Skin epidermis (tissue), 12 donors: ENCODE results near the gene USP13.

Experiments used
- H3K27ac ChIP-seq, 21 experiments: fragments of 200-600 bp; sonication (generic) in 11 of 21; one replicate each; pipeline ENCODE4 v1.5.0; 2020; ENCODE audit warnings: mild to moderate bottlenecking in 3 of 21, inconsistent platforms in 2 of 21, moderate library complexity in 2 of 21
- H3K4me3 ChIP-seq, 7 experiments: fragments of 200-600 bp; sonication (generic) in 2 of 7; one replicate each; pipeline ENCODE4 v1.5.0; 2020; ENCODE audit warnings: inconsistent platforms in 2 of 7, mild to moderate bottlenecking in 2 of 7, moderate library complexity in 1 of 7

USP13 gene

DNA sequence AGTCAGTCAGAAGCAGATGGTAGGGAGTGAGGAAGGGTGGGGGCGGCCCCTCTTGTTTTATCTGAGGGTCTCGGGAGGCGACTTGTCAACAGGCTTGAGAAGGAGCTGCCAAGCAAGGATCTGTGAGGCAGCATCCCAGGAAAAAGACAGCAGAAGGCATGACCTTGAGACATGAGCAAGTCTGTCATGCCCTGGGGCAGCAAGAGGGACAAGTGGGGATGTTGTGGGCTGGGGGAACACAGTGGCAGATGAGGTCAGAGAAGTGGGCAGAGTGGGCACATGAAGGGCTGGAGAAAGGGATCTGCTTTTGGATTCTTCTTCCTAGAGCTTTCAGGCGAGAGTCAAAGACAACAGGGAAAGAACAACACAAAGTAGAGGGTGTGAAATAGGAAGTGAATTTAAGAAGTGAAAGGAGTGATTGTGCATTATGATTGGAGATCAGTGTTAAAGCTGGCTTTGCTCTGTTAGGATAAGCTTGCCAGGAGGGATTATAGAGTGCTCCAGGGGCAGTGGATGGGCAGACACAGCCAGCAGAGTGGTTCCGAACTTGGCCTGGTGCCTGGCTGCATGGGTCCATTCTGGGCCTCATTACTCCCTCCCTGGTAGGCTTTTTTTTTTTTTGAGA, 73.3 kb downstream of the USP13 start:
- H3K4me3 ChIP-seq: no peak overlapping the region
- no peak overlapping the region for H3K27ac ChIP-seq

DNA sequence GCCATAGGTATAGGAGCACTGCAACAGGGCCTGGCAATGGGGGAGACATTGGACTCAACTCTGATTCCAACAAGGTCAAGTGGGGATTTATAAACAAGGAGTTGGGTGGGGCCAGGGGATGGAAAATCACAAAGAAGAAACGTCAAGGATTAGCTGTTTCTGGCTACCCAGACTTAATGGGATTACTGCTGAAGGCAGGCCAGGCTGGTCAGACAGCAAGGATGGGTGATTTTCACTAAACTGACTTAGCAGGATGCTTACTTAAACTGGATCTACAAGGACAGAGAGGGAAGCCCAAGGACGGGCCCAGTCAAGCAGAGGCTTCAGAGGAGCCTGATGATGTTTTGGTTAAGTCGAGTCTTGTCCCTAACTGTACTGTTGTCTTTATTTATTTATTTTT, 76.2 kb downstream of the USP13 start:
- Histone ChIP-seq H3K27ac (no peak overlapping the region), H3K4me3 (no peak overlapping the region)

DNA sequence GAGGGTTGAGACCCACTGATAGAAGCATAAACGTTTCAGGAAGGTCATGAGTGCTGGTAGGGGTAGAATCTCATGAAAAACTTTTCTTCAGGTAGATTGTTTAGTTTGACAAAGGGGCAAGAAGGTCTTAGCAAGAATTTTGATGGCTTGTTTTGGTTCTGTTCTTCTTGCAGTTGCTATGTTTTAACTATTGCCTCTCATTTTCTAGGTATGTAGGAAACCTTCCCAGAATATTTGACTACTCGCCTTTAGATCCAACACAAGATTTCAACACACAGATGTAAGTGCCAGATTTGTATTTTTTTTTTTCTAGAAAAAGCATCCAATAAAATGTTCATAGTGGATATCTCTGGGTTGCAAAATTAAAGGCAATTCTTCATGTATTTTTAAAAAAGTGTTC, 77.1 kb downstream of the USP13 start:
- Histone ChIP-seq H3K27ac (no peak overlapping the region), H3K4me3 (no peak overlapping the region)

GRCh38 chr3:179730506-179730905, 77.7 kb downstream of the USP13 start:
- no peak overlapping the region for H3K4me3 ChIP-seq
- H3K27ac ChIP-seq: no peak overlapping the region

DNA sequence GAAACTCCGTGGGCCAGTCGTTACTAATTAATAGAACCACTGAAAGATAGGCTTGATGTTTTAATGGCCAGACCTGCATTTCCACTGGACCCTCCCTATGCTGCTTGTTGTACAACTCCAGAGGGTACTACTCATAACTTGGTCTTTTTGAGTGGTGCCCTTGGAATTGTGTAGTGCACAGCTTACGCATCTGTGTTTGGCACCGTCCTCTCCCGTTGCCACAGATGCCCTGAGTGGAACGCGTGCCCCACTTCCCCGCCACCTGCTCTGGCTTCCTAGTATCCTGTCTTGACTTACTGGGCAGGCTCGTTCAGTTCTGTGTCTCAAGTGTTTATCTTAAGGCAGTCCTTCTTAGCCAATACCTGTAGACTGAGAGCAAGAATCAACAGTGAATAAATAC, 78.7 kb downstream of the USP13 start:
- H3K27ac ChIP-seq: no peak overlapping the region
- H3K4me3 ChIP-seq: no peak overlapping the region

DNA sequence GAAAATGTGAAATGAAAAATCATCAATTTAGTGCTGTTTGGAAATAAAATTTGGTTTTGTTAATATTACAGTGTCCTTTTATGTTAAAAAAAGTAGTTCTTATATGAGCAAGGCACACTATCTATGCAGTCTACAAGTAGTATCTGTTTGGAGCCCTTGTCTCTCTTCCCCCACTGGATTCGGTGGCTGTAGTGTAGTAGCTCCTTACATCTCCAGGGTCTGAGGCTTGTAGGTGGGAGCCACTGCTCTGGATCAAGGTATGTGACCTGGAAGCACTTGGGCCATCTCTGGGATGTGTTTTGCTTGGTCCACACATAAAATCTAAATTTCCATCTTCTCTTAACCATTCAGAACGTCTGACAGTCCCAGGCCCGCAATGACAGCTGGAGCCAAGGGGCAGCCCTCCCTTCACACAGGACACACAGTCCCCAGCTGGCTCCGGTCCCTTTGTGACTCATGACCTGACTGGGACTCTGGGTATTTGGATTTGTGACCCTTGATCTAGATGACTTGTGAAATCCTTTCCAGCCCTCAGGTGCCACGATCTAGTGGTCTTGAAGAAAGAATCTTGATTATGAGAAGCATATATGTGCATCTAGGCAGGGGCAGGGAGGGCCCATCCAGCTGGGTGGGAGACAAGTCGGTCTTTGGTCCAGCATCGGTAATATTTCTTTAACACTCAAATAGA, 80.0 kb downstream of the USP13 start:
- H3K4me3 ChIP-seq: no peak overlapping the region
- H3K27ac ChIP-seq: no peak overlapping the region

DNA sequence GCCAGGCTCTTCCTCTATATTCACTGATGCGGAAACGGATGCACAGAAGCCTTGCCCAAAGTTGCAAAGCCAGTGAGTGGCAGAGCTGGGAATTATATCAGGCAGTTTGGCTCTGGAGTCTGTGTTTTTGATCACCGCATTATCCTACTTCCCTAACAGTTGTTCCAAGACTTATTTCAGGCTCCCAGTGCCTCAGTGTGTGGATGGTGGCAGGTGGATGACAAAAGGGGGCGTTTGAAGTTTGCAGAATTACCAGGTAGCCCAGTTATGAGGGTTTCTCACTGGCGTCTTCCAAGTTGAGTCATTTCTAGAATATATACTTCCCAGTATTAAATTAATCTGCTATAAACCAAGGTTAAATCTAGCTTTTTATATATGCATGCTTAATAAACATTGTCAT, 81.0 kb downstream of the USP13 start:
- no peak overlapping the region for H3K4me3 ChIP-seq
- no peak overlapping the region for H3K27ac ChIP-seq

- H3K27ac ChIP-seq: no peak overlapping the region
- H3K4me3 ChIP-seq: no peak overlapping the region
Measured at GRCh38 chr3:179734497-179735281, 81.8 kb downstream of the USP13 start.

DNA sequence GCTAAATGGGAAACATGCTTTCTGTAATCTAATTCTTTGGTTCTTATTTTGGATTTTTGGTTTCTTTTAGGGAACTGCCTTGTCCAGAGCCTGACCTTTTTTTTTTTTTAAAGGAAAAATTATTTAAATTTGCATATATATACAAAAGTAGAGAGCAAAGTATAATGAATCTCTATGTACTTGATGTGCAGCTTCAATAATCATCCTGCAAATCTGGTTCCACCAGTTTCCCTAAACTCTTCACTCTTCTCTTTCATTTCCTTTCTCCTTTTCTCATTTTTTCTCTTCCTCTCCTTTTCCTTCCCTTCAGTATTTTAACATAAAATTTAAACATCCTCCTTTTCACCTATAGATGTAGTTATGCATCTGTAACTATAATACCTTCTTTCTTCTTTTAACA, 82.5 kb downstream of the USP13 start:
- H3K4me3 ChIP-seq: no peak overlapping the region
- H3K27ac ChIP-seq: no peak overlapping the region

DNA sequence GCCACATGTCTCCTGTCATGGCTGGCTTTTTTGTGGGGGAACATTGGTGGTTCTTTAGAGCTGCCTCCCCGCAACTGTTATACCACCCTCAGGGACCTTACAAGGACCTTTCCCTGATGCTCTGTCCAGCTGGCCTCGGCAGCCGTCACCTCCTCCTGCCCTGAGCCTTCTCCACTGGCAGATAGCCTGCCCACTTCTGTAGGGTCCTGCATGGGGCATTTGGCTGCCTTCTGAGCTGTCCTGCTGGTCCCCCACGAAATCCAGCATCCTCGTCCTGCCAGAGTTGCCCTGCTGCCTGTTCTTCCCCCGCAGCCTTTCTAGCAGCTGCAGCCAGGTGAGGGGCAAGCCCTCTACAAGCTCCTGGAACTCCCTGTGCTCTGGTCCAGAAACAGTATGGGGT, 86.2 kb downstream of the USP13 start:
- no peak overlapping the region for H3K4me3 ChIP-seq
- H3K27ac ChIP-seq: no peak overlapping the region

DNA sequence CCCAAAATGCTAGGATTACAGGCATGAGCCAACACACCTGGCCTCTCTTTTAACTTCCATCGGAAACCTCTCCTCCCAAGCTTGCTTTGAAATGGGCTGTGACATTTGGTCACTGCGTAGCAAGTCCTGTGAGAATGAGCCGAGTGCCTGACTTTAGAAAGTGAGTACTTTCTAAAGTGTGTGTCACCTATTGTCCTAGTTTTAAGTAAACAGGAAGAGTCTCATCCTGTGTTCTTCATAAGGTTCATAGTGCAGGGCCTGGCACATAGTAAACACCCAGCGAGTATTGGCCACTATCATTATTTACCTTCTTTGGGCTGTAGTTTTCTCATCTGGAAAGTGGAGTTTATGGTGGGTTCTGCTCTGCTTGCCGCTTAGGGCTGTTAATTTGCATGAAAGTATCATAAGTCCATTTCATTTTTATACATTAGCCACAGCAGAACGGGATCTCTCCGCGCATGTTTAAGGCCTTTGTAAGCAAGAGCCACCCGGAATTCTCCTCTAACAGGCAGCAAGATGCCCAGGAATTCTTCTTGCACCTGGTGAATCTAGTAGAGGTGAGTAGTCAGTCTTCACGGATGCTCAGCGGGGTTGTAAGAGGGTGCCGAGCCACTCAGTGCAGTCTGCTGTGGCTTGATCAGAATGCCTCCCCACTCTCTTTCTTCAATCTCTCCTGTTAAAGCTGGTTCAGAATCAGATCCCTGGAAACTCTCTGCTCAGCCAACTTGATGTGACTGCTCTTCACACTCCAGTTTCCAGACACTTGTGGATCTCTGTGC, 87.2 kb downstream of the USP13 start:
- H3K27ac ChIP-seq: no peak overlapping the region

DNA sequence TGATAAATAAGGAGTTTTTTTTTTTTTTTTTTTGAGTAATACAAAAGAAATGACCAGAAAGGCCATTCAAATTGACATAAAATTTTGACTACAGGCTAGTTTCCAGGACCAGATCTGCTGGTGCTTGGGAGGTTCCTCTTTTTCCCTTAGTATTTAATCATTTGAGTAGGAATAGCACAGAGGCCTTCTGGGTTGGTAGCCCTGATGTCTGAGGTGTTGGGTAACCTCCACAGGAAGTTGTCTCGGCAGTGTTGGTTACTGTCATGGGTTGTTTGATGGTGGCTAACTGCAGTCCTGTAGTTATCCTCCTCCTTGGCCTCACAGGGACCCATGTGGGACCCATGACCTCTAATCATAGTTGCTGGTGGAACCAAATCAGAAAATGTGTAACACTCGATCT, 91.1 kb downstream of the USP13 start:
- no peak overlapping the region for H3K4me3 ChIP-seq
- H3K27ac ChIP-seq: no peak overlapping the region

More for the DNA sequence above, 87.2 kb downstream of the USP13 start:
- no peak overlapping the region for H3K4me3 ChIP-seq

- Histone ChIP-seq H3K4me3 (no peak overlapping the region), H3K27ac (no peak overlapping the region)
Measured at GRCh38 chr3:179744667-179745066, 91.8 kb downstream of the USP13 start.

DNA sequence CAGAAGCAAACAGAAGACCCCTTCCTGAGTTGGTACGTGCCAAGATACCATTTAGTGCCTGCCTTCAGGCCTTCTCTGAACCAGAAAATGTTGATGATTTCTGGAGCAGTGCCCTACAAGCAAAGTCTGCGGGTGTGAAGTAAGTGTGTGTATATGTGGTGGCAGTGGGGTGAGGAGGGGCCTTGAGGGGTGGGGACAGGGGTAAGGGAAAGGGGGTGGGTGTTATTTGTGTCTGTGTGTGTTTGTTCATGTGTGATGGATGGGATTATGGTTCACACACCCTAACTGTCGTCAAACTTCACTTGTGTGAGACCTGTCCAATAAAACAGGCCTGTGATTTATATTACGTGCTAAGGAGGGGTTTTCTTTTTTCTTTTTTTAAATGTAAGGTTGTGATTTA, 92.2 kb downstream of the USP13 start:
- H3K4me3 ChIP-seq: no peak overlapping the region
- no peak overlapping the region for H3K27ac ChIP-seq

DNA sequence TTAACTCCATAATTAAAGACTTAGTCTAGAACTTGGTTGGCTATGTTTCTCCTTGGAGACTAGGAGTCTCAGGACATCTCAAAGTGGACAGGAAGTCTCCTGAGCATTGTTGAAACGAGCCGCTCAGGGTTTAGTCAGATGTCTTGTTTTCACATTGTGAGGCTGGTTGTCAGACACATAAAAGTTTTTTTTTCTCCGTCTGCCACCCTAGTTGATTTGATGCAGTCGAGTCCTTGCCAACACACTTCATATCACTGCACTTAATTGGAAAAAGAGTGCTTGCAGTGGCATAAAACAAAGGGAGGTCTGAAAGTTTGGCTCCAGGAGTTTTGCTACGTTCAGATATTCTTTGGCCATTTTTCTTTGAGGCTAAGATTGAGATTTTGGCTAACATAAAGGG, 92.9 kb downstream of the USP13 start:
- Histone ChIP-seq H3K27ac (no peak overlapping the region), H3K4me3 (no peak overlapping the region)

- no peak overlapping the region for H3K4me3 ChIP-seq
- no peak overlapping the region for H3K27ac ChIP-seq
Measured at GRCh38 chr3:179750720-179751328, 98.0 kb downstream of the USP13 start.

DNA sequence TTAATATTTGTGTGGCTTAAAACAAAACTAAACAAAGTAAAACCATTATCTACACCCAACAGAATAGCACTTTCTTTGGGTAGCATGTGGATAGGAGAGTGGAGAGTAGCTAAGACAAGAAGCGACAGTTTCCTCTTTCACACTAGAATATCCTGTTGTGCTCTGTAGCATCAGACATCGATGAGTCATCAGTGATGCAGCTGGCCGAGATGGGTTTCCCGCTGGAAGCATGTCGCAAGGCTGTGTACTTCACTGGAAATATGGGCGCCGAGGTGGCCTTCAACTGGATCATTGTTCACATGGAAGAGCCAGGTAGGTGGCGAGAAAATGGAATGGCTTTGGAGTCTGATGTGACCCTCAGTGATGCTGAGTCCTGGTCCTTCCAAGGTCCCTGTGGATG, 108.1 kb downstream of the USP13 start:
- H3K4me3 ChIP-seq: no peak overlapping the region
- no peak overlapping the region for H3K27ac ChIP-seq

GRCh38 chr3:179765396-179765795, 112.6 kb downstream of the USP13 start:
- H3K27ac ChIP-seq: no peak overlapping the region
- H3K4me3 ChIP-seq: no peak overlapping the region

- H3K4me3 ChIP-seq: no peak overlapping the region
- no peak overlapping the region for H3K27ac ChIP-seq
Measured at GRCh38 chr3:179766416-179767133, 113.7 kb downstream of the USP13 start.
